ENCODE measurements around the gene ZNF492. TPM values are rescaled to one million over a fixed set of nuclear protein-coding genes. Genes with fewer than 3 reads are reported as not detected.

The ZNF492 gene
- total and polyA plus RNA-seq, 2 donors (not counting 3 experiments of a cell fraction or from before 2014, with no cell fraction given) = not detected

- H3K27ac ChIP-seq (ENCODE audit: insufficient read depth, low read depth, low read length) = no peak overlapping the region
- no peaks in the 10 kb centered on the region for H3K36me3 ChIP-seq (ENCODE audit: control insufficient read depth in 2 of 2, extremely low read depth in 1 of 2, insufficient read depth in 2 of 2, low read length in 2 of 2)
- H3K27me3 ChIP-seq (ENCODE audit: control insufficient read depth in 2 of 2, insufficient read depth in 2 of 2, low read length in 2 of 2) = no peaks in the 10 kb centered on the region
- dilution Hi-C loops (cut with MboI; ENCODE audit: extremely low pct_ligation_motif_present, low sequenced_read_pairs) = no loop called here
- no peaks in the 10 kb centered on the region for H4K20me1 ChIP-seq (replicated peaks; ENCODE audit: control insufficient read depth, extremely low read depth, insufficient read depth, low read length)
- no peaks in the 10 kb centered on the region for H3K9me1 ChIP-seq (replicated peaks; ENCODE audit: control insufficient read depth, extremely low read depth, insufficient read depth, low read length)
- no peaks in the 10 kb centered on the region for H3K79me2 ChIP-seq (ENCODE audit: control insufficient read depth, insufficient read depth, low read length)
- no peak overlapping the region for H3K4me3 ChIP-seq (replicated peaks in 1 of 3; ENCODE audit: insufficient read depth in 1 of 3, low read depth in 1 of 3, low read length in 3 of 3)
- H2AFZ ChIP-seq (ENCODE audit: low read depth, low read length) = no peak overlapping the region
- TF ChIP-seq FOS (IDR thresholded peaks at IDR 0.05; ENCODE audit: borderline replicate concordance, insufficient read depth, low read length) (no peak), GATA2 (IDR thresholded peaks at IDR 0.05; ENCODE audit: insufficient read depth, insufficient read length, low read depth, low read length) (no peak)
- H3K4me1 ChIP-seq (ENCODE audit: control insufficient read depth, extremely low read depth, insufficient read depth, low read length) = no peaks in the 10 kb centered on the region
- H3K4me2 ChIP-seq (ENCODE audit: insufficient read depth, low read length) = no peak overlapping the region
- ChIA-PET CTCF (no interaction called here), POLR2A (no interaction called here)
- no peak for DNase-seq (ENCODE audit: low read depth, low spot score)
- no TSS peak for BruUV-seq (replicated peaks)
- FAIRE-seq = no peak
- no peak overlapping the region for H3K9ac ChIP-seq (replicated peaks; ENCODE audit: extremely low read depth, insufficient read depth, low read length)
- intact Hi-C loops (cut with micrococcal nuclease) = no loop called here
- peaks cover 7% of the 10 kb centered on the region for H3K9me3 ChIP-seq (replicated peaks; ENCODE audit: control insufficient read depth, insufficient read depth, low read length)
Measured at GRCh38 chr19:22622901-22623840, 11.0 kb upstream of the ZNF492 start.

GRCh38 chr19:22623841-22624221 is 10.3 kb upstream of the ZNF492 start:
- H3K4me1 ChIP-seq (ENCODE audit: control insufficient read depth, extremely low read depth, insufficient read depth, low read length) = no peaks in the 10 kb centered on the region
- ChIA-PET CTCF (no interaction called here), POLR2A (no interaction called here)
- no peaks in the 10 kb centered on the region for H3K36me3 ChIP-seq (ENCODE audit: control insufficient read depth in 2 of 2, extremely low read depth in 1 of 2, insufficient read depth in 2 of 2, low read length in 2 of 2)
- no peaks in the 10 kb centered on the region for H3K27me3 ChIP-seq (ENCODE audit: control insufficient read depth in 2 of 2, insufficient read depth in 2 of 2, low read length in 2 of 2)
- H3K9ac ChIP-seq (replicated peaks; ENCODE audit: extremely low read depth, insufficient read depth, low read length) = no peak overlapping the region
- intact Hi-C loops (cut with micrococcal nuclease) (no loop called here), dilution Hi-C loops (cut with MboI; ENCODE audit: extremely low pct_ligation_motif_present, low sequenced_read_pairs) (no loop called here)
- no peaks in the 10 kb centered on the region for H4K20me1 ChIP-seq (replicated peaks; ENCODE audit: control insufficient read depth, extremely low read depth, insufficient read depth, low read length)
- FAIRE-seq (no peak), DNase-seq (ENCODE audit: low read depth, low spot score) (no peak)
- H3K9me3 ChIP-seq (replicated peaks; ENCODE audit: control insufficient read depth, insufficient read depth, low read length) = peaks cover 11% of the 10 kb centered on the region
- H3K79me2 ChIP-seq (ENCODE audit: control insufficient read depth, insufficient read depth, low read length) = no peaks in the 10 kb centered on the region
- H3K27ac ChIP-seq (ENCODE audit: insufficient read depth, low read depth, low read length) = no peak overlapping the region
- no peaks in the 10 kb centered on the region for H3K9me1 ChIP-seq (replicated peaks; ENCODE audit: control insufficient read depth, extremely low read depth, insufficient read depth, low read length)
- BruUV-seq (replicated peaks) = no TSS peak
- no peak for TF ChIP-seq GATA2 (IDR thresholded peaks at IDR 0.05; ENCODE audit: insufficient read depth, insufficient read length, low read depth, low read length)
- TF ChIP-seq FOS (IDR thresholded peaks at IDR 0.05; ENCODE audit: borderline replicate concordance, insufficient read depth, low read length) = no peak
- no peak for TF ChIP-seq EZH2 (IDR thresholded peaks at IDR 0.05; ENCODE audit: borderline replicate concordance, low read depth, low read length, severe bottlenecking)
- no peak for TF ChIP-seq JUN (IDR thresholded peaks at IDR 0.05; ENCODE audit: borderline replicate concordance, insufficient read depth, insufficient read length, low read depth)
- TF ChIP-seq POLR2A (IDR thresholded peaks at IDR 0.05; ENCODE audit: low read depth, low read length) = no peak
- TF ChIP-seq MYC (IDR thresholded peaks at IDR 0.05; ENCODE audit: low read depth, low read length) = no peak
- no peak for TF ChIP-seq CTCF (IDR thresholded peaks at IDR 0.05; ENCODE audit: extremely low read depth in 1 of 2, insufficient read depth in 1 of 2, low read depth in 1 of 2, low read length in 2 of 2)
- no peak for TF ChIP-seq POLR2AphosphoS5 (IDR thresholded peaks at IDR 0.05; ENCODE audit: insufficient read depth, low read depth, low read length)
- no peak for TF ChIP-seq MAX (IDR thresholded peaks at IDR 0.05; ENCODE audit: insufficient read depth, insufficient read length)
- H3K4me2 ChIP-seq (ENCODE audit: insufficient read depth, low read length) = no peak overlapping the region
- no peak overlapping the region for H2AFZ ChIP-seq (ENCODE audit: low read depth, low read length)
- no peak overlapping the region for H3K4me3 ChIP-seq (replicated peaks in 1 of 3; ENCODE audit: insufficient read depth in 1 of 3, low read depth in 1 of 3, low read length in 3 of 3)
